HCT116 (cell line): ENCODE results near the gene TFAP2B. TPM values are rescaled to one million over a fixed set of nuclear protein-coding genes. Genes with fewer than 3 reads are reported as not detected.

Experiments
- ATAC-seq: fragments of 200-7000 bp; cut with Tn5 transposase; 2 replicates; pipeline ENCODE4 v1.9.1; 2020; ENCODE audit warnings: mild to moderate bottlenecking, moderate library complexity
- BruUV-seq: library from RNA; stranded (reverse); fragments of 400-500 nt; replicated peaks from 2 replicates; lab custom pipeline; 2021; lab: Mats Ljungman, UMichigan
- CTCF ChIA-PET: fragments of 300-600 bp; sonication (Branson Sonifier 250); formaldehyde crosslinking; loops from one replicate; lab custom pipeline; 2021; ENCODE audit warnings: antibody characterized with exemption; lab: Charles Lee
- POLR2A ChIA-PET: fragments of 300-600, 350-600 bp; sonication (Branson Sonifier 250); formaldehyde crosslinking; loops from one replicate; lab custom pipeline; 2021; ENCODE audit warnings: antibody characterized with exemption; lab: Charles Lee
- RAD21 ChIA-PET, 2 experiments: fragments of 300-600 bp; sonication (Branson Sonifier 250); formaldehyde crosslinking; loops; one replicate each; lab custom pipeline; 2023; ENCODE audit warnings: low total read pairs in 2 of 2; ENCODE audit not compliant: uncharacterized antibody in 2 of 2, unreplicated experiment in 2 of 2, low non-redundant PET in 1 of 2; lab: Charles Lee
- DNase-seq: peaks from one replicate; pipeline ENCODE4 v3.0.0-alpha.2; 2010; ENCODE audit warnings: low read depth, low spot score
- H2AFZ ChIP-seq: fragments of 200-600 bp; shearing (Covaris generic), sonication (generic); 2 replicates; pipeline ENCODE4 v1.6.1; 2017; ENCODE audit warnings: low read depth, mixed run types, mixed read lengths, antibody characterized with exemption, low read length; ENCODE audit not compliant: poor library complexity, severe bottlenecking
- H3K27ac ChIP-seq: 2 replicates; pipeline ENCODE4 v1.5.1; 2012; ENCODE audit warnings: low read depth, low read length
- H3K27me3 ChIP-seq: fragments of 200-600 bp; sonication (generic); 2 replicates; pipeline ENCODE4 v1.6.1; 2016; ENCODE audit warnings: mixed run types, low read length, mixed read lengths; ENCODE audit not compliant: insufficient read depth
- H3K36me3 ChIP-seq, 2 experiments: fragments of 200-500 bp in 1 of 2; fragments of 200-600 bp in 1 of 2; sonication (Bioruptor generic) in 1 of 2; sonication (generic) in 1 of 2; 2 replicates each; pipeline versions ENCODE4 v1.5.1 to v1.6.1; 2014 to 2016; ENCODE audit warnings: low read length in 2 of 2, inconsistent platforms in 1 of 2, mixed read lengths in 1 of 2, mixed run types in 1 of 2; ENCODE audit not compliant: insufficient read depth in 2 of 2, control insufficient read depth in 1 of 2
- H3K4me1 ChIP-seq, 2 experiments: fragments of 200-600 bp in 1 of 2; sonication (generic) in 1 of 2; 2 replicates each; pipeline versions ENCODE4 v1.5.1 to v1.6.1; 2012 to 2017; ENCODE audit warnings: low read length in 2 of 2, inconsistent platforms in 1 of 2, mild to moderate bottlenecking in 1 of 2, mixed read lengths in 1 of 2, mixed run types in 1 of 2, moderate library complexity in 1 of 2; ENCODE audit not compliant: insufficient read depth in 2 of 2, control insufficient read depth in 1 of 2
- H3K4me2 ChIP-seq: fragments of 200-600 bp; sonication (generic); 2 replicates; pipeline ENCODE4 v1.6.1; 2017; ENCODE audit warnings: mixed run types, low read length, mixed read lengths
- H3K4me3 ChIP-seq, 2 experiments: fragments of 200-600 bp in 1 of 2; sonication (generic) in 1 of 2; replicated peaks in 1 of 2; 2 replicates each; pipeline ENCODE4 v1.5.1; 2011 to 2016; ENCODE audit warnings: low read length in 2 of 2, control low read depth in 1 of 2, low read depth in 1 of 2, mild to moderate bottlenecking in 1 of 2, mixed read lengths in 1 of 2, mixed run types in 1 of 2
- H3K79me2 ChIP-seq: fragments of 200-600 bp; sonication (generic); 2 replicates; pipeline ENCODE4 v1.6.1; 2017; ENCODE audit warnings: mild to moderate bottlenecking, mixed run types, low read length, moderate library complexity, mixed read lengths; ENCODE audit not compliant: insufficient read depth
- H3K9ac ChIP-seq: fragments of 200-600 bp; sonication (generic); 2 replicates; pipeline ENCODE4 v1.6.1; 2016; ENCODE audit warnings: low read length, mixed read lengths
- H3K9me2 ChIP-seq: fragments of 200-600 bp; sonication (generic), shearing (Covaris generic); 2 replicates; pipeline ENCODE4 v1.6.1; 2017; ENCODE audit warnings: mixed run types, mild to moderate bottlenecking, moderate library complexity; ENCODE audit not compliant: insufficient read depth
- H3K9me3 ChIP-seq, 2 experiments: fragments of 200-500 bp in 1 of 2; fragments of 200-600 bp in 1 of 2; sonication (Bioruptor generic) in 1 of 2; sonication (generic) in 1 of 2; 2 replicates each; pipeline ENCODE4 v1.6.1; 2014 to 2017; ENCODE audit warnings: low read length in 2 of 2, mixed read lengths in 2 of 2, inconsistent platforms in 1 of 2, low read depth in 1 of 2, mild to moderate bottlenecking in 1 of 2, mixed run types in 1 of 2, moderate library complexity in 1 of 2; ENCODE audit not compliant: control insufficient read depth in 1 of 2, insufficient read depth in 1 of 2
- H4K20me1 ChIP-seq: fragments of 200-600 bp; sonication (generic), shearing (Covaris generic); 2 replicates; pipeline ENCODE4 v1.6.1; 2017; ENCODE audit warnings: mixed run types, mild to moderate bottlenecking, moderate library complexity; ENCODE audit not compliant: insufficient read depth
- EZH2phosphoT487 ChIP-seq: fragments of 200-600 bp; IDR thresholded peaks from 2 replicates; pipeline ENCODE4 v1.6.1; 2018; ENCODE audit warnings: antibody characterized with exemption, borderline replicate concordance
- FOSL1 ChIP-seq: IDR thresholded peaks from 2 replicates; pipeline ENCODE4 v1.6.1; 2012; ENCODE audit warnings: low read depth
- POLR2A ChIP-seq: IDR thresholded peaks from 2 replicates; pipeline ENCODE4 v1.7.0; 2011; ENCODE audit warnings: borderline replicate concordance; ENCODE audit not compliant: insufficient read depth, insufficient read length; ENCODE audit errors: extremely low read depth
- SIN3A ChIP-seq: IDR thresholded peaks from 2 replicates; pipeline ENCODE4 v1.6.1; 2012; ENCODE audit warnings: low read depth
- SRF ChIP-seq: IDR thresholded peaks from 2 replicates; pipeline ENCODE4 v1.6.1; 2012; ENCODE audit warnings: low read depth
- TCF7L2 ChIP-seq: IDR thresholded peaks from 2 replicates; pipeline ENCODE4 v1.7.0; 2011; ENCODE audit warnings: borderline replicate concordance, inconsistent platforms; ENCODE audit not compliant: insufficient read depth, insufficient read length; ENCODE audit errors: extremely low read depth
- ZFX ChIP-seq: fragments of 450-650 bp; IDR thresholded peaks from 2 replicates; pipeline ENCODE4 v1.6.1; 2017
- ZNF274 ChIP-seq: fragments of 200-500 bp; sonication (Bioruptor generic); IDR thresholded peaks from 2 replicates; pipeline ENCODE4 v1.6.1; 2014; ENCODE audit warnings: mild to moderate bottlenecking, low read depth, low read length, inconsistent platforms
- intact Hi-C: fragments of 100-400 bp; cut with micrococcal nuclease; formaldehyde crosslinking; loops from 2 replicates; pipeline ENCODE4 v1.10.0; 2022
- total RNA-seq: library from RNA; stranded (reverse); gene quantifications from one replicate; pipeline ENCODE4 v1.2.1, GENCODE V29; 2021; ENCODE audit not compliant: unreplicated experiment
- TF ChIP-seq, protein P1 (sequence below), 3 experiments: fragments of 200-600 bp in 1 of 3; sonication (generic) in 1 of 3; IDR thresholded peaks in 2 of 3; conservative IDR thresholded peaks in 1 of 3; 2 replicates each; pipeline ENCODE4 v1.5.1; 2012 to 2017; ENCODE audit warnings: low read depth in 2 of 3, low read length in 2 of 3, antibody characterized with exemption in 1 of 3, borderline replicate concordance in 1 of 3, control low read depth in 1 of 3, mild to moderate bottlenecking in 1 of 3, mixed read lengths in 1 of 3, mixed run types in 1 of 3, moderate library complexity in 1 of 3; ENCODE audit not compliant: insufficient read depth in 1 of 3
- TF ChIP-seq, protein P2 (sequence below): IDR thresholded peaks from 2 replicates; pipeline ENCODE4 v1.6.1; 2011; ENCODE audit warnings: mild to moderate bottlenecking, low read length, moderate library complexity; ENCODE audit not compliant: insufficient replicate concordance; ENCODE audit errors: extremely low read depth

The TFAP2B gene
- total RNA-seq, 1 experiment from 2014 or later: not detected

DNA sequence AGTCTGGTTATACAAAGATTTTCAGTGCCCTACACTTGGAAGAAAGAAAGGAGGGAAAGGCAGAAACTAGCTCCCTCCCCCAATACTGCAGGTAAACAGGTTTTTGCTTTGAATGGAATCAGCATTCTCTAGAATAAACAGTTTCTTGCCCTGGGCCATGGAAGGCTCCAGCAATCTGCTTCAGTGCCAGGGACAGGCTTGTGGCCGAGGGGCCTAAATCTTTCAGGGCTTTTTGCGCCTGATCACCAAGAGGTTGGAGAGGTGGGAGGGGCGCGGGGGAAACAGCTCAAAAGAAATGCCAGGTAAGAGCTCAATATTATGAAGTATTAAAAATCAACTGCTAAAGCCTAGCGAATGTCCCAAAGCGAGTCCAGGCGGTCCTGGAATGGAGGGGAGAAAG, 23.8 kb downstream of the TFAP2B start:
- intact Hi-C loops: no loop called here
- no peaks in the 10 kb centered on the region for H3K27me3 ChIP-seq
- no peaks in the 10 kb centered on the region for H4K20me1 ChIP-seq
- ATAC-seq: no peak
- no TSS peak for BruUV-seq
- H3K4me1 ChIP-seq: no peaks in the 10 kb centered on the region
- no peaks in the 10 kb centered on the region for H3K36me3 ChIP-seq
- H3K79me2 ChIP-seq: no peaks in the 10 kb centered on the region
- ChIA-PET CTCF (no interaction called here), POLR2A (no interaction called here), RAD21 (no interaction called here)
- no peak overlapping the region for H3K9ac ChIP-seq
- H3K9me3 ChIP-seq: peaks cover 0 to 5% of the 10 kb centered on the region in 2 experiments; a peak in 2 of 4 replicates
- no peak overlapping the region for H3K27ac ChIP-seq
- H3K9me2 ChIP-seq: no peaks in the 10 kb centered on the region
- no peak overlapping the region for H2AFZ ChIP-seq
- H3K4me2 ChIP-seq: no peak overlapping the region
- no peak for DNase-seq
- H3K4me3 ChIP-seq: no peak overlapping the region
- TF ChIP-seq ZFX (no peak), POLR2A (no peak), FOSL1 (no peak), EZH2phosphoT487 (no peak), SIN3A (no peak), ZNF274 (no peak), SRF (no peak), TCF7L2 (no peak)
- TF ChIP-seq, protein P1, sequence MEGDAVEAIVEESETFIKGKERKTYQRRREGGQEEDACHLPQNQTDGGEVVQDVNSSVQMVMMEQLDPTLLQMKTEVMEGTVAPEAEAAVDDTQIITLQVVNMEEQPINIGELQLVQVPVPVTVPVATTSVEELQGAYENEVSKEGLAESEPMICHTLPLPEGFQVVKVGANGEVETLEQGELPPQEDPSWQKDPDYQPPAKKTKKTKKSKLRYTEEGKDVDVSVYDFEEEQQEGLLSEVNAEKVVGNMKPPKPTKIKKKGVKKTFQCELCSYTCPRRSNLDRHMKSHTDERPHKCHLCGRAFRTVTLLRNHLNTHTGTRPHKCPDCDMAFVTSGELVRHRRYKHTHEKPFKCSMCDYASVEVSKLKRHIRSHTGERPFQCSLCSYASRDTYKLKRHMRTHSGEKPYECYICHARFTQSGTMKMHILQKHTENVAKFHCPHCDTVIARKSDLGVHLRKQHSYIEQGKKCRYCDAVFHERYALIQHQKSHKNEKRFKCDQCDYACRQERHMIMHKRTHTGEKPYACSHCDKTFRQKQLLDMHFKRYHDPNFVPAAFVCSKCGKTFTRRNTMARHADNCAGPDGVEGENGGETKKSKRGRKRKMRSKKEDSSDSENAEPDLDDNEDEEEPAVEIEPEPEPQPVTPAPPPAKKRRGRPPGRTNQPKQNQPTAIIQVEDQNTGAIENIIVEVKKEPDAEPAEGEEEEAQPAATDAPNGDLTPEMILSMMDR (IDR thresholded peaks at IDR 0.05 in 2 of 3, conservative IDR thresholded peaks at IDR 0.05 in 1 of 3; ENCODE audit: borderline replicate concordance in 1 of 3, insufficient read depth in 1 of 3, low read depth in 2 of 3, low read length in 2 of 3): no peak
- TF ChIP-seq, protein P2, sequence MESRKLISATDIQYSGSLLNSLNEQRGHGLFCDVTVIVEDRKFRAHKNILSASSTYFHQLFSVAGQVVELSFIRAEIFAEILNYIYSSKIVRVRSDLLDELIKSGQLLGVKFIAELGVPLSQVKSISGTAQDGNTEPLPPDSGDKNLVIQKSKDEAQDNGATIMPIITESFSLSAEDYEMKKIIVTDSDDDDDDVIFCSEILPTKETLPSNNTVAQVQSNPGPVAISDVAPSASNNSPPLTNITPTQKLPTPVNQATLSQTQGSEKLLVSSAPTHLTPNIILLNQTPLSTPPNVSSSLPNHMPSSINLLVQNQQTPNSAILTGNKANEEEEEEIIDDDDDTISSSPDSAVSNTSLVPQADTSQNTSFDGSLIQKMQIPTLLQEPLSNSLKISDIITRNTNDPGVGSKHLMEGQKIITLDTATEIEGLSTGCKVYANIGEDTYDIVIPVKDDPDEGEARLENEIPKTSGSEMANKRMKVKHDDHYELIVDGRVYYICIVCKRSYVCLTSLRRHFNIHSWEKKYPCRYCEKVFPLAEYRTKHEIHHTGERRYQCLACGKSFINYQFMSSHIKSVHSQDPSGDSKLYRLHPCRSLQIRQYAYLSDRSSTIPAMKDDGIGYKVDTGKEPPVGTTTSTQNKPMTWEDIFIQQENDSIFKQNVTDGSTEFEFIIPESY: no peak
